A673 (cell line): ENCODE results near the gene TTC38.

Experiments
- EZH2 ChIP-seq: fragments of 200-600 bp; sonication (generic); IDR thresholded peaks from 2 replicates; pipeline ENCODE4 v1.6.1; 2017; ENCODE audit warnings: borderline replicate concordance, low read depth, mild to moderate bottlenecking, mixed read lengths, antibody characterized with exemption, low read length; ENCODE audit not compliant: poor library complexity, severe bottlenecking
- TF ChIP-seq, protein P1 (sequence below): fragments of 300-800, 200-600 bp; sonication (generic); conservative IDR thresholded peaks from 2 replicates; pipeline ENCODE4 v1.5.1; 2017; ENCODE audit warnings: low read depth, mild to moderate bottlenecking, antibody characterized with exemption, low read length, moderate library complexity, mixed read lengths

DNA sequence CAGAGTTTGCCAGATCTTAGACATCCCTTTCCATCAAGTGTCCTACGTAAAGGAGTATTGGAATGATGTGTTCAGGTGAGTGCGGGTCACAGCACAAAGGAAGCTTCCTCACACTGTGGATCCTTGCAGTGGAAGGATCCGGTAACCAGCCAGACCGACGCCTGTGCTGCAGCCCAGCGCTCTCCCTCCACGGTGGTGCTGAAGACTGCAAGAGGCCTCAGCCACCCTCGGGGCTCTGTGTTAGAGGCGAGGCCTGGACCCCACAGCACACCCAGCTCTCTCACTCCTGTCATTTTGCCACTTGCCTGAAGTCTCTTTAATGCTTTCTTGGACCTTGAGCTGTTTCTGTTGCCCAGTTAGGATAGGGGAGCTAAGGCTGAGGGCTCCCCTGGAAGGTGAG lies 70.1 kb downstream of the TTC38 start:
- TF ChIP-seq EZH2 = no peak
- TF ChIP-seq, protein P1, sequence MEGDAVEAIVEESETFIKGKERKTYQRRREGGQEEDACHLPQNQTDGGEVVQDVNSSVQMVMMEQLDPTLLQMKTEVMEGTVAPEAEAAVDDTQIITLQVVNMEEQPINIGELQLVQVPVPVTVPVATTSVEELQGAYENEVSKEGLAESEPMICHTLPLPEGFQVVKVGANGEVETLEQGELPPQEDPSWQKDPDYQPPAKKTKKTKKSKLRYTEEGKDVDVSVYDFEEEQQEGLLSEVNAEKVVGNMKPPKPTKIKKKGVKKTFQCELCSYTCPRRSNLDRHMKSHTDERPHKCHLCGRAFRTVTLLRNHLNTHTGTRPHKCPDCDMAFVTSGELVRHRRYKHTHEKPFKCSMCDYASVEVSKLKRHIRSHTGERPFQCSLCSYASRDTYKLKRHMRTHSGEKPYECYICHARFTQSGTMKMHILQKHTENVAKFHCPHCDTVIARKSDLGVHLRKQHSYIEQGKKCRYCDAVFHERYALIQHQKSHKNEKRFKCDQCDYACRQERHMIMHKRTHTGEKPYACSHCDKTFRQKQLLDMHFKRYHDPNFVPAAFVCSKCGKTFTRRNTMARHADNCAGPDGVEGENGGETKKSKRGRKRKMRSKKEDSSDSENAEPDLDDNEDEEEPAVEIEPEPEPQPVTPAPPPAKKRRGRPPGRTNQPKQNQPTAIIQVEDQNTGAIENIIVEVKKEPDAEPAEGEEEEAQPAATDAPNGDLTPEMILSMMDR = no peak
